ENCODE data around the gene HEBP1. TPM values are rescaled to one million over a fixed set of nuclear protein-coding genes. Genes with fewer than 3 reads are reported as not detected.

HEBP1 gene
- total RNA-seq, 1 experiment from 2014 or later = 22.2 TPM

DNA sequence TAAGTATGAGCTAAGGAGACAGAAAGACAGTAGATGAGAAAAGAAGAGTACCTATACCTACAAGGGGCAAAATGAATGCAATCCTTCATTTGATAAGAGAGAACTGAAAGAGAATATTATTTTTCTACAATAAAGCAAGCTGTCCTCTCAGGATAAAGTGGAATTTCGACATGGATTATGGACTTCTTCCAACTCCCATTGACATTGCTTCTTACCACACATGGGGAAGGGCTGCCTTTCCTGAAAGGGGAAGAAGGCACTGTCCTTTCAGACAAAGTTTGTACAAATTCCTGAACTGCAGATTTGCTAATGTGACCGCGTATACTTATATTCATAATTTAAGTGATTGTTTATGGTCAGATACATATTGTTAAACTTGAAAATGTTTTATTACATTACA lies 4.3 kb upstream of the HEBP1 start:
- H2BK20ac ChIP-seq (ENCODE audit: low read depth, low read length, poor library complexity, severe bottlenecking) = no peak overlapping the region
- H3K4ac ChIP-seq (ENCODE audit: low read depth, low read length) = no peak overlapping the region
- no peak overlapping the region for H2AK5ac ChIP-seq (ENCODE audit: insufficient read length, low read length)
- no peak overlapping the region for H3K4me2 ChIP-seq (ENCODE audit: insufficient read depth, insufficient read length, low read length)
- no peak overlapping the region for H4K5ac ChIP-seq (ENCODE audit: insufficient read length, low read depth, low read length)
- no peak overlapping the region for H4K8ac ChIP-seq (replicated peaks; ENCODE audit: insufficient read length, low read depth, low read length)
- Mint-ChIP-seq H3K27me3 (ENCODE audit: low read depth) (peaks cover 24% of the 10 kb centered on the region), H3K9me3 (peaks cover 0 to 3% of the 10 kb centered on the region in 2 experiments; a peak in 2 of 5 replicates), H3K27ac (no peak overlapping the region), H3K4me3 (no peak overlapping the region), H3K36me3 (ENCODE audit: insufficient read depth in 1 of 3, low read depth in 3 of 3) (peaks cover 4 to 15% (median 14%) of the 10 kb centered on the region in 3 experiments), H3K4me1 (peaks cover 30 to 37% of the 10 kb centered on the region in 2 experiments)
- no peak for TF ChIP-seq CTCF (conservative IDR thresholded peaks at IDR 0.05)
- no peaks in the 10 kb centered on the region; the same call in 1 of the 2 replicates for H3K27me3 ChIP-seq (ENCODE audit: insufficient read depth, low read length)
- H3K4me1 ChIP-seq (ENCODE audit: insufficient read depth, low read length) = peaks cover 7% of the 10 kb centered on the region; the same call in 1 of the 2 replicates
- no CpG with 5 or more reads among the region's 3 CpGs for WGBS (ENCODE audit: extremely low coverage, insufficient read length, low lambda C conversion rate)
- H3K27ac ChIP-seq (ENCODE audit: insufficient read length, low read depth, low read length) = no peak overlapping the region
- DNase-seq = no peak
- H3K9me3 ChIP-seq (ENCODE audit: control insufficient read depth, low read depth, low read length) = no peaks in the 10 kb centered on the region
- H2BK12ac ChIP-seq (ENCODE audit: insufficient read length, low read depth, low read length) = no peak overlapping the region
- H3K79me1 ChIP-seq (ENCODE audit: insufficient read depth, low read depth, low read length, poor library complexity, severe bottlenecking) = no peaks in the 10 kb centered on the region
- H4K20me1 ChIP-seq (ENCODE audit: control insufficient read depth, insufficient read depth, insufficient read length) = no peaks in the 10 kb centered on the region
- H3K23ac ChIP-seq (ENCODE audit: insufficient read length, low read depth, low read length) = no peak overlapping the region
- H3K23me2 ChIP-seq (ENCODE audit: insufficient read length, low read depth, low read length, poor library complexity, severe bottlenecking) = peaks cover 15% of the 10 kb centered on the region
- H2AFZ ChIP-seq (ENCODE audit: low read length) = no peak overlapping the region
- H3T11ph ChIP-seq (ENCODE audit: low read length) = no peak overlapping the region
- no peak overlapping the region for H3K14ac ChIP-seq (ENCODE audit: insufficient read depth, low read length)
- H4K91ac ChIP-seq (ENCODE audit: insufficient read length, low read depth, low read length) = no peak overlapping the region
- no peak overlapping the region for H2BK15ac ChIP-seq (ENCODE audit: low read depth, low read length)
- no peaks in the 10 kb centered on the region for H3K79me2 ChIP-seq (ENCODE audit: insufficient read depth, low read length)
- H3K56ac ChIP-seq (ENCODE audit: insufficient read length, low read depth, low read length) = no peak overlapping the region
- H2BK120ac ChIP-seq (ENCODE audit: low read depth, low read length, poor library complexity, severe bottlenecking) = no peak overlapping the region
- H2BK5ac ChIP-seq (ENCODE audit: insufficient read length, low read length) = no peak overlapping the region
- H3K9ac ChIP-seq (ENCODE audit: extremely low read depth, insufficient read length, low read length) = no peak overlapping the region
- no peak overlapping the region for H3K18ac ChIP-seq (ENCODE audit: insufficient read length, low read depth, low read length)

Data from H9 (cell line).